Mesodermal cell (in vitro differentiated cells): ENCODE data around the gene PINLYP.
"Not testable (repeated sequence)": the region's sequence is repeated elsewhere in the genome, so short reads cannot be mapped to it uniquely, and the experiment has no call there.

ENCODE experiments used
- H3K27ac ChIP-seq: 2 replicates; pipeline ENCODE4 v1.7.0; 2013; ENCODE audit warnings: mild to moderate bottlenecking, low read depth, low read length, moderate library complexity; ENCODE audit not compliant: severe bottlenecking
- H3K36me3 ChIP-seq: 2 replicates; pipeline ENCODE4 v1.7.1; 2013; ENCODE audit warnings: mild to moderate bottlenecking, low read length, moderate library complexity; ENCODE audit not compliant: control insufficient read depth, insufficient read depth
- H3K4me1 ChIP-seq: one replicate; pipeline ENCODE4 v1.7.1; 2013; ENCODE audit warnings: mild to moderate bottlenecking, low read length; ENCODE audit not compliant: insufficient read depth, control insufficient read depth, poor library complexity, severe bottlenecking
- H3K4me3 ChIP-seq: 2 replicates; pipeline ENCODE4 v1.7.0; 2013; ENCODE audit warnings: low read length, control low read depth, mild to moderate bottlenecking; ENCODE audit not compliant: insufficient read depth, poor library complexity, severe bottlenecking; ENCODE audit errors: extremely low read depth
- H3K9me3 ChIP-seq: 2 replicates; pipeline ENCODE4 v1.7.1; 2013; ENCODE audit warnings: mild to moderate bottlenecking, low read length, moderate library complexity; ENCODE audit not compliant: control insufficient read depth
- WGBS, 2 experiments: methylation state at CpG; one replicate each; pipeline ENCODE4 v1.1.5; 2013; ENCODE audit warnings: missing lambda C conversion rate in 2 of 2; ENCODE audit not compliant: insufficient coverage in 2 of 2; 5-methylcytosine and 5-hydroxymethylcytosine counted together

Gene PINLYP

DNA sequence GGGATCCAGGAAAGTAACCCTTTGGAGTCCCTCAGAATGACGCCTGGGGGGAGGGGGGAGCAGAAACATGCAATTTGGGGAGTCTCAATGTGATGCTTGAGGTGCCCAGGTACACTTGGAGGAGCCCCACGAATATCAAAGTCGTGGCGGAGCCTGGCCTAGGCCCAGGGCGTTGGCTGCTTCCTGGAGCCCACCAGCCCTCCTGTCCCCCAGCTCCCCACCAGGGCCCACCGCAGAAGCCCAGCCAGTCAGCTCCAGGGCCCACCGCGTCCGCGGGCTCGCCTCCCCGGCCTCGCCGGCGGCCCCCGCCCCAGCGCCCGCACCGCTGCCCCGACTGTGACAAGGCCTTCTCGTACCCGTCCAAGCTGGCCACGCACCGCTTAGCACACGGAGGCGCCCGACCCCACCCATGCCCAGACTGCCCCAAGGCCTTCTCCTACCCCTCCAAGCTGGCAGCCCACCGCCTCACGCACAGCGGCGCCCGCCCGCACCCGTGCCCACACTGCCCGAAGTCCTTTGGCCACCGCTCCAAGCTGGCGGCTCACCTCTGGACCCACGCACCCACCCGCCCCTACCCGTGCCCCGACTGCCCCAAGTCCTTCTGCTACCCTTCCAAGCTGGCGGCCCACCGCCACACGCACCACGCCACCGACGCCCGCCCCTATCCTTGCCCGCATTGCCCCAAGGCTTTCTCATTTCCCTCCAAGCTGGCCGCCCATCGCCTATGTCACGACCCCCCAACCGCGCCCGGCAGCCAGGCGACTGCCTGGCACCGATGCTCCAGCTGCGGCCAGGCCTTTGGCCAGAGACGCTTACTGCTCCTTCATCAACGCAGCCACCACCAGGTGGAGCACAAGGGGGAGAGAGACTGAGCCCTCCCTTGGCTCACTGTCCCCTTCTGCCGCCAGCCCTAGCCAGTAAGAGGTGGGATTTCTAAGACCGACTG is 40.5 kb upstream of the PINLYP start:
- Histone ChIP-seq H3K4me3 (no peak overlapping the region), H3K9me3 (peaks cover 9% of the 10 kb centered on the region), H3K36me3 (peaks cover 38% of the 10 kb centered on the region), H3K4me1 (peaks cover 7% of the 10 kb centered on the region), H3K27ac (no peak overlapping the region)
- WGBS, 2 experiments = 85 to 87% methylated on average over 40 to 61 of the region's 62 CpGs

DNA sequence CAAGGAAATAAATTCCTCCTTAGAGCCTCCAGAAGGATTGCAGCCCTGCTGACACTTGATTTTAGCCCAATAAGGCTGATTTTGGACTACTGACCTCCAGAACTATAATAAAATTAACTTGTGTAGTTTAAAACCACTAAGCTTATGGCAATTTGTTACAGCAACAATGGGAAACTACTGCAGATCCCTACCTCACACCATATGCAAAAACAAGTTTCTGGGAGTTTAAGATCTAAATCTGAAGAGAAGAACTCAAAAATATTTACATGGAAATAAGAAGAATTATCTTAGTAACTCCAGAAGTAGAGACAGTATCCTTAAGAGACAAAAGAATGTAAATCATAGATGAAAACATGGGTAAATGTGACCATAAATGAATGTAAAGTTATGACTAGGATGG is 36.7 kb upstream of the PINLYP start:
- Histone ChIP-seq H3K4me1 (no peaks in the 10 kb centered on the region), H3K9me3 (peaks cover 9% of the 10 kb centered on the region), H3K4me3 (no peak overlapping the region), H3K36me3 (peaks cover 72% of the 10 kb centered on the region), H3K27ac (no peak overlapping the region)

DNA sequence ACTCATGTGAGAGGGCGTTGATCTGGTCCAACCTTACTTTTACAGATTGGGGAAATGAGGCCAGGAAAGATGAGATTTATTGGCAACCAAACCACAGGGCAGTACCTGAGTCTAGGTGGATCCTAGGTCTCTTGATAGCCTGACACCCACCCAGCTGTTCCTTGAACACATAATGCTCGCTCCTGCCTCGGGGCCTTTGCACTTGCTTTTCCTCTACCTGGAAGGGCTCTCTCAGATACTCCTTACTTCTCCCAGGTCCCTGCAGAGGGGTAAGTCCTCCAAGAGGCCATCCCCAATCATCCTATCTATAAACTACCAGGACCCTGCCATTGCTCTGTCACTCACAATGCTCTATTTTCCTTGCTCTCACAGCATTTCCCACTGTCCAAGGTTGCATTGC is 35.2 kb upstream of the PINLYP start:
- Histone ChIP-seq H3K36me3 (peaks cover 82% of the 10 kb centered on the region), H3K4me1 (no peaks in the 10 kb centered on the region), H3K27ac (no peak overlapping the region), H3K4me3 (no peak overlapping the region), H3K9me3 (peaks cover 9% of the 10 kb centered on the region)
- WGBS, 2 experiments = 100% methylated on average over 2 of the region's 3 CpGs

DNA sequence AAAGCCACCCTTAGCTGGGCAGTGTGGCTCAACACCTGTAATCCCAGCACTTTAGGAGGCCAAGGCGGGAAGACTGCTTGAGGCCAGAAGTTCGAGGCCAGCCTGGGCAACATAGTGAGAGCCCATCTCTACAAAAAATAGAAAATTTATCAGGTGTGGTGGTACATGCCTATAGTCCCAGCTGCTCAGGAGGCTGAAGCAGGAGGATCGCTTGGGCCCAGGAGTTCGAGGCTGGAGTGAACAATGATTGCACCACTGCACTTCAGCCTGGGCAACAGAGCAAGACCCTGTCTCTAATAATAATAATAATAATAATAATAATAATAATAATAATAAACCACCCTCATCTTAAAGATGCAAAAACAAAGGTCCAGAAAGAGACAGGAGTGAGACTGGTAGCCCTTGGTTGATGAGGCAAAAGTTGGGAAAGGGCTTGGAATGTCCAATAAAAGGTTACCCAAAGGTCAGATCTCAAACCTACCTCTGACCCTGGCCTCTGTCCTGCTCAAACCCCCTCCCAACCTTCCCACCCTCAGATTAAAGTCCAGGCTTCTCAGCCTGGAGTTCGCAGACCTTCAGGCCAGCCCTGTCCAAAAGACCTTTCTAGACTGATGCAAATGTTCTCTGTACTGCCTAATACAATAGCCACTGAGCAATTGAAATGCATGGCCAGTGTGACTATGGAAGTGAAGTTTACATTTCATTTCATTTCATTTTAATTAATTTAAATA is 33.5 kb upstream of the PINLYP start:
- WGBS, 2 experiments = 100% methylated on average over 1 to 2 of the region's 5 CpGs
- H3K4me1 ChIP-seq = no peaks in the 10 kb centered on the region
- peaks cover 9% of the 10 kb centered on the region for H3K9me3 ChIP-seq
- H3K27ac ChIP-seq = no peak overlapping the region
- H3K4me3 ChIP-seq = no peak overlapping the region
- peaks cover 88% of the 10 kb centered on the region for H3K36me3 ChIP-seq

DNA sequence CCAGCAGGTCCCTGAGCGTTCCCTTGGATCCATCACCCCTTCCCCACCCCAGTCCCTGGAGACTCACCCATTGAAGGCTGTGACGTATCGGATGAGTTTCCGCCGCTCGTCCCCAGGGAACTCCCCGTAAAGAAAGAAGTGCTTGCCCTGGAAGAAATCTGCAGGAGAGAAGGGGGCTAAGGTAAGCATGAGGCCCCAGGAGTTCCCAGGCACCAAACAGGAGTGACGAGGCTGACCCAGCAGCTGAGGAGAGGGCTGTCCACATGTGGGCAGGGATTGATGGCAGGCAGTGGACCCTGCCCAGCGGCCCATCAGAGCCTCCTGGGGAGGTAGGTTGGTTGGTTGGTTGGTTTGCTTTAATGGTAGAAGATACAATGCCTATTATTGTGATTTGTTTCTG is 31.5 kb upstream of the PINLYP start:
- H3K4me1 ChIP-seq = no peaks in the 10 kb centered on the region
- H3K36me3 ChIP-seq = peaks cover 78% of the 10 kb centered on the region
- 95 to 96% methylated on average over 3 to 9 of the region's 9 CpGs for WGBS, 2 experiments
- no peak overlapping the region for H3K27ac ChIP-seq
- peaks cover 4% of the 10 kb centered on the region for H3K9me3 ChIP-seq
- H3K4me3 ChIP-seq = no peak overlapping the region

DNA sequence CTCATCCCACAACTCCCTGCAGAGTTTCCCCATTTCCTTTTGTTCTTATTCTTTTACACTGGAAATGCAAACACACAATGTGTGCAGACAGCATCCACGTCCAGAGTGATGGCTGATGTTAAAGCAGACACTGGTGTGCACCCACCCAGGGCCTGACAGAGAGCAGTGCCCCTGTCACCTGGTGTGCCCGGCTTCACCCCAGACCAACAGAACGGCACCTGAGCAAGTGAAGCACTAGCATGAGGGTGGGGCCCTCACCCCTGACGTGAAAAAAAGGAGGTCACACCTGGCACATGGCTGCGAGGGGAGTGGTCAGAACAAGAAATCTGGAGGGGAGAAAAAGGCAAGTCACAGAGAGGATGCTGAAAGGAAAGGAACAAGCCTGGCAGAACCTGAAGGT is 30.3 kb upstream of the PINLYP start:
- no peak overlapping the region for H3K4me3 ChIP-seq
- WGBS, 2 experiments = 92% methylated on average over 5 of the region's 5 CpGs
- no peaks in the 10 kb centered on the region for H3K4me1 ChIP-seq
- no peaks in the 10 kb centered on the region for H3K9me3 ChIP-seq
- H3K36me3 ChIP-seq = peaks cover 77% of the 10 kb centered on the region
- no peak overlapping the region for H3K27ac ChIP-seq

DNA sequence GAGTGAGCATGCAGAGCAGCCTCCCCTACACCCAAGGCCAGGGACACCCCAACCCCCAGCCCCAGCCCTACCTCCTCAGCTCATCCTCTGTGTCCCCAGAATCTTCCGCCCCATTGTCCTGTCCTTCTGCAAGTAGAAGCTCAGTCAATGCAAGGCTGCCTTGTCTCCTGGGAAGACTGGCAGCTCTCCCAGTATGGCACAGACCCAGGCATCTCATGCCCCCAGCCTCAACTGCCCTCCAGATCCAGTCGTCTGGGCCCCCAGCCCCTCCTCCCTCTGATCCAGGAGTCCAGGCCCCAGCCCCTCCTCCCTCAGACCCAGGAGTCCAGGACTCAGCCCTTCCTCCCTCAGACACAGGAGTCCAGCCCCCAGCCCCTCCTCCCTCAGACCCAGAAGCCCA is 29.6 kb upstream of the PINLYP start:
- peaks cover 77% of the 10 kb centered on the region for H3K36me3 ChIP-seq
- whole genome bisulfite sequencing, 2 experiments = 94 to 100% methylated on average over 1 to 2 of the region's 2 CpGs
- H3K4me1 ChIP-seq = no peaks in the 10 kb centered on the region
- no peak overlapping the region for H3K27ac ChIP-seq
- H3K9me3 ChIP-seq = no peaks in the 10 kb centered on the region
- H3K4me3 ChIP-seq = no peak overlapping the region

DNA sequence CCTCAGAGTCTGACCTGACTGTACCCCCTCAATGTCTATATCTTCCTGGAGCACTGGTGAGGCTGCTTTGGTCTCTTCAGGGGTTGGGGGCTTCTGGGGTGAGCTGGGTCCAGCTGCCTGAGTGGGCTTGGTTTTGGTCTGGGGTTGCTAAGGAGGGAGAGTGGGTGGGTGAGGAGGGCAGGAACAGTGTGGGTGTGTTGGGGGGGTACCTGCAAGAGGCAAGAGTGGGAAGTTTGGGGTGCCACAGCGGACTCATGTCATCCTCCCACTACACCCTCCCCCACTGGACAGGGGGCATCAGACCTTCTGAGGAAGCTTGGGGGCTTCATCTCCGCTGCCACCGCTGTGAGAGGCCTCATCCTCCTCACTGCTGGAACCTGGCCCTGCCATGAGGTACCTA is 29.0 kb upstream of the PINLYP start:
- Histone ChIP-seq H3K9me3 (no peaks in the 10 kb centered on the region), H3K4me3 (no peak overlapping the region), H3K27ac (no peak overlapping the region), H3K36me3 (peaks cover 78% of the 10 kb centered on the region), H3K4me1 (no peaks in the 10 kb centered on the region)
- WGBS, 2 experiments = 92 to 100% methylated on average over 2 of the region's 3 CpGs

DNA sequence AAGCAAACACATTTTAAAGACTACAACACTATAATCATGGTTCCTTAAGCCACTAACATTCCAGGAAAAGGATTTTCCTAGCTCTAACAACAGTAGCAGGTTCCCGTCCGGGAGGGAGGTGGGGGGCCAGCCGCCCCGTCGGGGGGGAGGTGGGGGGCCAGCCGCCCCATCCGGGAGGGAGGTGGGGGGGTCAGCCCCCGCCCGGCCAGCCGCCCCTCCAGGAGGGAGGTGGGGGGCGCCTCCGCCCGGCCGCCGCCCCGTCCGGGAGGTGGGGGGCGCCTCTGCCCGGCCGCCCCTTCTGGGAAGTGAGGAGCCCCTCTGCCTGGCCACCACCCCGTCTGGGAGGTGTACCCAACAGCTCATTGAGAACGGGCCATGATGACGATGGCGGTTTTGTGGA is 27.7 kb upstream of the PINLYP start:
- H3K27ac ChIP-seq, H3K9me3 ChIP-seq, H3K4me3 ChIP-seq, H3K4me1 ChIP-seq: not testable (repeated sequence)
- H3K36me3 ChIP-seq = peaks cover 81% of the 10 kb centered on the region
- WGBS, 2 experiments = no CpG with 5 or more reads among the region's 24 CpGs

DNA sequence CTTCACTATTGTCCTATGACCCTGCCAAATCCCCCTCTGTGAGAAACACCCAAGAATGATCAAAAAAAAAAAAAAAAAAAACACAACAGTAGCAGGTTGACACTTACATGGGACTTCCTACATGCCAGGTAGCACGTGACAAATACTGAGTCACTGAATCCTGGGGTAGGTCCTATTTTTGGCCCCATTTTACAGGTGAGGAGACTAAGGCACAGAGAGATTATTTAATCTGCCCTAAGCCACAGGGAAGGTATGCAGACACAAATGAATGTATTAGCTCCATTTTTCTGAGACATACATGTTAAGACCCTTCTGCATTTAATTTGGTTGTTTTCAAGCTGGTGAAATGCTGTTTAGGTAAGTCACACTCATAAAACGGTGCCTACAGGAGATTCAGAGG is 26.9 kb upstream of the PINLYP start:
- H3K4me3 ChIP-seq = no peak overlapping the region
- no peaks in the 10 kb centered on the region for H3K9me3 ChIP-seq
- peaks cover 80% of the 10 kb centered on the region for H3K36me3 ChIP-seq
- no peaks in the 10 kb centered on the region for H3K4me1 ChIP-seq
- no peak overlapping the region for H3K27ac ChIP-seq
- 83 to 100% methylated on average over 1 of the region's 2 CpGs for WGBS, 2 experiments
